GM10248 (cell line): ENCODE results near the gene RBM20.

Experiments
- CTCF ChIA-PET: fragments of 300-600 bp; sonication (Branson Sonifier 250); formaldehyde crosslinking; extraction: SDS; loops from one replicate; lab custom pipeline; 2021; ENCODE audit warnings: antibody characterized with exemption; lab: Yijun Ruan, JAX
- POLR2A ChIA-PET: fragments of 350-650 bp; sonication (Branson Sonifier 250); formaldehyde crosslinking; extraction: SDS; loops from one replicate; lab custom pipeline; 2020; ENCODE audit warnings: antibody characterized with exemption; lab: Yijun Ruan, JAX
- DNase-seq: peaks from one replicate; pipeline ENCODE4 v3.0.0; 2012; ENCODE audit errors: extremely low spot score
- CTCF ChIP-seq: IDR thresholded peaks from 2 replicates; pipeline ENCODE4 v1.5.1; 2012; ENCODE audit warnings: mild to moderate bottlenecking, low read depth; ENCODE audit errors: extremely low read depth, missing control alignments, control extremely low read depth

RBM20 gene

GRCh38 chr10:110857265-110858171 is 213.4 kb downstream of the RBM20 start:
- POLR2A ChIA-PET, result interaction anchor here (0.9 to 3.3 kb wide), 3 partner anchors 14 to 54 kb away, joined by 3 to 20 read pairs (median 8); partner anchors contain the start of gene PDCD4
- CTCF ChIA-PET, result interaction anchor here (1.3 to 6.8 kb wide), 6 partner anchors 9 to 54 kb away, joined by 3 to 58 read pairs (median 6); no protein-coding TSS in a partner anchor
- DNase-seq, result no peak
- TF ChIP-seq CTCF, result no peak

- CTCF ChIA-PET, result interaction anchor here (1.4 to 6.8 kb wide), 6 partner anchors 9 to 55 kb away, joined by 4 to 58 read pairs (median 7); no protein-coding TSS in a partner anchor
- DNase-seq, result no peak
- POLR2A ChIA-PET, result interaction anchor here (0.6 to 3.3 kb wide), 4 partner anchors 13 to 557 kb away, joined by 3 to 20 read pairs (median 6); partner anchors contain the start of gene PDCD4
- no peak for TF ChIP-seq CTCF
Observed at GRCh38 chr10:110858297-110858934, 214.3 kb downstream of the RBM20 start.

GRCh38 chr10:110859206-110859972 is 215.3 kb downstream of the RBM20 start:
- DNase-seq, result no peak
- no peak for TF ChIP-seq CTCF
- ChIA-PET CTCF (interaction anchor here (0.9 to 6.8 kb wide), 10 partner anchors 8 to 57 kb away, joined by 3 to 58 read pairs (median 6); no protein-coding TSS in a partner anchor), POLR2A (interaction anchor here (1.5 to 3.3 kb wide), 3 partner anchors 12 to 60 kb away, joined by 4 to 20 read pairs (median 8); partner anchors contain the start of genes BBIP1, PDCD4 and SHOC2)

GRCh38 chr10:110859973-110860376 is 215.8 kb downstream of the RBM20 start:
- DNase-seq, result no peak
- ChIA-PET POLR2A (interaction anchor here (1.5 to 3.3 kb wide), 3 partner anchors 11 to 59 kb away, joined by 4 to 20 read pairs (median 8); partner anchors contain the start of genes BBIP1, PDCD4 and SHOC2), CTCF (interaction anchor here (0.9 to 6.8 kb wide), 7 partner anchors 10 to 57 kb away, joined by 3 to 58 read pairs (median 3); no protein-coding TSS in a partner anchor)

GRCh38 chr10:110860576-110861241 is 216.6 kb downstream of the RBM20 start:
- CTCF ChIA-PET, result interaction anchor here (0.9 to 6.8 kb wide), 7 partner anchors 8 to 58 kb away, joined by 3 to 58 read pairs (median 3); no protein-coding TSS in a partner anchor
- POLR2A ChIA-PET, result interaction anchor here (1.5 to 1.7 kb wide), 2 partner anchors 11 to 59 kb away, joined by 4 to 5 read pairs; partner anchors contain the start of genes BBIP1, PDCD4 and SHOC2
- DNase-seq, result no peak
- no peak for TF ChIP-seq CTCF

More at GRCh38 chr10:110859973-110860376, 215.8 kb downstream of the RBM20 start:
- no peak for TF ChIP-seq CTCF
